Brain microvascular endothelial cell (primary cell): ENCODE measurements around the gene CEP85.
A peak's percentile ranks its signal among the peaks of the same experiment; 100 is the strongest.

ENCODE experiments used
- DNase-seq: peaks from one replicate; pipeline ENCODE4 v3.0.0-alpha.2; 2020
- H3K27ac ChIP-seq: fragments of 250-450 bp; sonication (Bioruptor Pico); 2 replicates; pipeline ENCODE4 v1.5.1; 2020; ENCODE audit warnings: mild to moderate bottlenecking, moderate library complexity
- H3K27me3 ChIP-seq: fragments of 250-450 bp; sonication (Bioruptor Pico); replicated peaks from 2 replicates; pipeline ENCODE4 v1.5.1; 2020; ENCODE audit warnings: mild to moderate bottlenecking
- H3K36me3 ChIP-seq: fragments of 250-450 bp; sonication (Bioruptor Pico); replicated peaks from 2 replicates; pipeline ENCODE4 v1.5.1; 2020; ENCODE audit warnings: mild to moderate bottlenecking
- H3K4me3 ChIP-seq: 2 replicates; pipeline ENCODE4 v1.5.1; 2011; ENCODE audit warnings: low read depth, mild to moderate bottlenecking, control low read depth, low read length, moderate library complexity
- in situ Hi-C: cut with HindIII; loops from 2 replicates; pipeline ENCODE4 v1.10.0; 2017; ENCODE audit warnings: low sequenced_read_pairs, low pct_ligation_motif_present
- TF ChIP-seq, protein P1 (sequence below): IDR thresholded peaks from 2 replicates; pipeline ENCODE4 v1.5.1; 2011; ENCODE audit warnings: low read depth, mild to moderate bottlenecking, moderate library complexity, low read length, control low read depth, inconsistent platforms; ENCODE audit errors: missing control alignments

The CEP85 gene

DNA sequence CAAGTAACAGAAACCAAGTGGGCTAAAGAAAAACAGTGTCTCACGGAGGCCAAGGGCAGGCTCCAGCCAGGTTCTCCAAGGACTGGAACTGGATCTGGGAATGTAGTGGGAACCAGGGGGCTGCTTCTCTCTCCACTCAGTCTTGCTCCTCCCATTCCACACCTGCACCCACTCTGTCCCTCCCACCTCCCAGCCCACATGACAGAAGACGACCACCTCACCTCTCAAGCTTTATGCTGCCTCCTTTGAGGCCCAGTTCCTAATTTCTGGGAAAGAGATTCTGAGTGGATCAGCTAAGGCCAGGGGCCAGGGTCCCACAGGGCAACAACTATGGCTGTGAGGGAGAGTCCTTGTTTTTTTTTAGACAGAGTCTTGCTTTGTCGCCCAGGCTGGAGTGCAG is 18.8 kb upstream of the CEP85 start:
- in situ Hi-C loops: no loop called here
- no peak overlapping the region for H3K4me3 ChIP-seq
- H3K27me3 ChIP-seq: no peaks in the 10 kb centered on the region
- TF ChIP-seq, protein P1, sequence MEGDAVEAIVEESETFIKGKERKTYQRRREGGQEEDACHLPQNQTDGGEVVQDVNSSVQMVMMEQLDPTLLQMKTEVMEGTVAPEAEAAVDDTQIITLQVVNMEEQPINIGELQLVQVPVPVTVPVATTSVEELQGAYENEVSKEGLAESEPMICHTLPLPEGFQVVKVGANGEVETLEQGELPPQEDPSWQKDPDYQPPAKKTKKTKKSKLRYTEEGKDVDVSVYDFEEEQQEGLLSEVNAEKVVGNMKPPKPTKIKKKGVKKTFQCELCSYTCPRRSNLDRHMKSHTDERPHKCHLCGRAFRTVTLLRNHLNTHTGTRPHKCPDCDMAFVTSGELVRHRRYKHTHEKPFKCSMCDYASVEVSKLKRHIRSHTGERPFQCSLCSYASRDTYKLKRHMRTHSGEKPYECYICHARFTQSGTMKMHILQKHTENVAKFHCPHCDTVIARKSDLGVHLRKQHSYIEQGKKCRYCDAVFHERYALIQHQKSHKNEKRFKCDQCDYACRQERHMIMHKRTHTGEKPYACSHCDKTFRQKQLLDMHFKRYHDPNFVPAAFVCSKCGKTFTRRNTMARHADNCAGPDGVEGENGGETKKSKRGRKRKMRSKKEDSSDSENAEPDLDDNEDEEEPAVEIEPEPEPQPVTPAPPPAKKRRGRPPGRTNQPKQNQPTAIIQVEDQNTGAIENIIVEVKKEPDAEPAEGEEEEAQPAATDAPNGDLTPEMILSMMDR: no peak
- H3K36me3 ChIP-seq: no peaks in the 10 kb centered on the region
- DNase-seq: no peak
- H3K27ac ChIP-seq: no peak overlapping the region

DNA sequence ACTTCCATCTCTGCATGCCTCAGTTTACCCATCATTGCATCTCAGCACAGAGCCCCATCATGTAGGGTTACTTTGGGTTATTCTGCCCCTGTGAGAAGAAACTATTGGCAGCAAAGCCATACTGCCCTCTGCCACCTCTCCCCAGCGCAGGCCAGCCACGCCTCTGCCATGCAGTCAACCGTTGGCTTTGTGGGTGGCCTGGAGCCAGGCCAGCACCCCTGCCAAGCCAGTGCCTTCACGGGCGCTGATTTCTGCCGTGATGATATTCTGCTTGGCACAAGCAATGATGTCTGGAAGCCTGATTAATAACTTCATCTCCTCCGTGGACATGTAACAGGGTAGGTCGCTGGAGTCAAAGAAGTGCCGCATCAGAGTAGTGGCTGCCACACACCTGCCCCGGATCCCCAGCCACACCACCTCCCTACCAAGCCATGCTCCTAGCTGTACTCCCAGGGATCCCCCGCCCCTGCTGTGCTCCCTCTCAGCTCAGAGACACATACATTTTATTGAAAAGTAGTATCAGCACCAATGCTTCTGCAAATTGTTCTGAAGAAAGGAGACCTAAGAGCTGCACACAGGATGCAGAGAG is 15.0 kb upstream of the CEP85 start:
- in situ Hi-C loops: no loop called here
- no peaks in the 10 kb centered on the region for H3K36me3 ChIP-seq
- peaks cover 2% of the 10 kb centered on the region for H3K27me3 ChIP-seq
- H3K4me3 ChIP-seq: no peak overlapping the region
- no peak for DNase-seq
- TF ChIP-seq, protein P1: no peak
- H3K27ac ChIP-seq: no peak overlapping the region

DNA sequence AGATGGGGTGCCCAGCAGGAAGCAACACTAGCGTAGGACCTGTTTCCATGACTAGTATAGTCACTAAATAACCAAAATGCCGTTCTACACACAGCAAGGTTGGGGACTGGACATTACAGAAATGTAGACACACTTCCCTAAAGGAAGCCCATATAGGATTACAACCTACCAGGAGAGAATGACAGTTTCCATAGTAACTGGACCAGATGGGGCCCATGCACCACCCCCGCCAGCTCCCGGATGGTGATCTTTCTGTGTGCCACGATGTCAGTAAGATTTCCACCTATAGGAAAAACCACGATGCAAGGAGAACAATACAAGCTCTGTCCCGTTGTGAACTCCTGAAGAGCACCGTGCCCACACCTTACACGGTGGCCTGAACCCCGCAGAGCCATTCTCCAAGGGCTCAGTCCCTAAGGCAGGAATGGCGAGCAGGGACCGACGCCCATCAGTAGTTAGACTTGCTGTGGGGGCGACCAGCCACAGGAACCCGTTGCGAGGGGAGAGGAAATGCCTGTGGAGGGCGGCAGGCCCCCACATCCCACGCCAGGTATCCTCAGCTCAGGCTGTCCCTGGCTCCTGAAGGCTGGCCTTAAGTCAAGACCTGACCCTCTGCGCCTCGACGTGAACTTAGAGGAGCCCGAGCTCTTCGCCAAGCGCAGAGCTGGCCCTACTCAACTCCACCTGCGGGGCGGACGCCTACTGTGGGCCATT is 13.6 kb upstream of the CEP85 start:
- H3K4me3 ChIP-seq: no peak overlapping the region
- DNase-seq: no peak
- no peak overlapping the region for H3K27ac ChIP-seq
- peaks cover 3% of the 10 kb centered on the region for H3K27me3 ChIP-seq
- no peaks in the 10 kb centered on the region for H3K36me3 ChIP-seq
- TF ChIP-seq, protein P1: no peak
- in situ Hi-C loops: no loop called here

DNA sequence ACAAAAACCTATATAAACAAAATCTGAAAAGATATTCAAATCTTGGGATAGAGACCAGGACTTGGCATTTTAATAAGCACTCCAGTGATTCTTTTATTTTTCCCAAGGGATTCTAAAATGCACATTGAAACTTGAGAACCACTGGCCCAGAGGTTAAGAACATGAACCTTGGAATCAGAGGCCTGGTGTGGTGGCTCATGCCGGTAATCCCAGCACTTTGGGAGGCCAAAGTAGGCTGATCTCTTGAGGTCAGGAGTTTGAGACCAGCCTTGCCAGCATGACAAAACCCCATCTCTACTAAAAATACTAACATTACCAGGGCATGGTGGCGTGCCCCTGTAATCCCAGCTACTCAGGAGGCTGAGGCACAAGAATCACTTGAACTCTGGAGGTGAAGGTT is 12.9 kb upstream of the CEP85 start:
- no peaks in the 10 kb centered on the region for H3K36me3 ChIP-seq
- no peak overlapping the region for H3K4me3 ChIP-seq
- peaks cover 3% of the 10 kb centered on the region for H3K27me3 ChIP-seq
- TF ChIP-seq, protein P1: no peak
- DNase-seq: no peak
- in situ Hi-C loops: no loop called here
- H3K27ac ChIP-seq: no peak overlapping the region

DNA sequence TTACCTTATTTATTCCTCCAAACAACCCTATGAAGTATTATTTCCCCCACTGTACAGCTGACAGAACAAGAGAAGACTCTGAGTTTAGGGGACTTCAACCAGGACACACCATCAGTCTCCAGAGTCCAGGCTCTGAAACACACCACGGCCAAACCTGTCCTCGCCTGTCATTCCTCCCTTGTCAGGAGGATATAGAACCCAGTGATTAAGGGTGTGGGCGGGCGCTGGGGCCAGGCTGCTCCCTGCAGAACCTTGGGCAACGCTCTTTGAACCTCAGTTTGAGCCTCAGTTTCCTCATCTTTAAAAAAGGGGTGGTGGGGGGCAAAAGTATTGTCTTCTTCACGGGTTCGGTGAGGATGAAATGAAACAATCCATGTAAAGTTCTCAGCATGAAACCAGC is 9.4 kb upstream of the CEP85 start:
- H3K36me3 ChIP-seq: no peaks in the 10 kb centered on the region
- H3K27ac ChIP-seq: no peak overlapping the region
- TF ChIP-seq, protein P1: no peak
- DNase-seq: no peak
- H3K27me3 ChIP-seq: peaks cover 3% of the 10 kb centered on the region
- H3K4me3 ChIP-seq: peak overlapping the region; percentile 52
- in situ Hi-C loops: no loop called here
